GM21367 (cell line): ENCODE results near the gene PFKL.

Source experiments
- ATAC-seq: cut with Tn5 transposase; IDR thresholded peaks from one replicate; pipeline ENCODE4 v1.9.1; 2021; ENCODE audit not compliant: unreplicated experiment

PFKL gene

GRCh38 chr21:44325386-44326271 lies 25.8 kb downstream of the PFKL start:
- no peak for ATAC-seq

- ATAC-seq, result no peak
Observed at GRCh38 chr21:44326272-44326647, 26.4 kb downstream of the PFKL start.

- no peak for ATAC-seq
Observed at GRCh38 chr21:44326716-44327602, 27.1 kb downstream of the PFKL start.

- no peak for ATAC-seq
Observed at GRCh38 chr21:44327603-44327974, 27.7 kb downstream of the PFKL start.

- ATAC-seq, result no peak
Observed at GRCh38 chr21:44328242-44328895, 28.5 kb downstream of the PFKL start.

- no peak for ATAC-seq
Observed at GRCh38 chr21:44329086-44329889, 29.4 kb downstream of the PFKL start.

- ATAC-seq, result no peak
Observed at GRCh38 chr21:44329971-44330681, 30.3 kb downstream of the PFKL start.

- no peak for ATAC-seq
Observed at GRCh38 chr21:44330698-44331097, 30.8 kb downstream of the PFKL start.

- no peak for ATAC-seq
Observed at GRCh38 chr21:44331209-44331608, 31.4 kb downstream of the PFKL start.

GRCh38 chr21:44331650-44332307 lies 31.9 kb downstream of the PFKL start:
- no peak for ATAC-seq

GRCh38 chr21:44332383-44332782 lies 32.5 kb downstream of the PFKL start:
- no peak for ATAC-seq

- ATAC-seq, result no peak
Observed at GRCh38 chr21:44332965-44333364, 33.1 kb downstream of the PFKL start.

GRCh38 chr21:44333509-44334328 lies 33.9 kb downstream of the PFKL start:
- no peak for ATAC-seq

- no peak for ATAC-seq
Observed at GRCh38 chr21:44334329-44335030, 34.6 kb downstream of the PFKL start.

GRCh38 chr21:44335266-44336059 lies 35.6 kb downstream of the PFKL start:
- ATAC-seq, result no peak

GRCh38 chr21:44337449-44337848 lies 37.6 kb downstream of the PFKL start:
- ATAC-seq, result no peak
